Ammon's horn (tissue), 1 donor: ENCODE results near the gene RGS1.

Source experiments
- DNase-seq: peaks from one replicate; pipeline ENCODE4 v3.0.0-alpha.2; 2016; ENCODE audit warnings: low spot score

The RGS1 gene

DNA sequence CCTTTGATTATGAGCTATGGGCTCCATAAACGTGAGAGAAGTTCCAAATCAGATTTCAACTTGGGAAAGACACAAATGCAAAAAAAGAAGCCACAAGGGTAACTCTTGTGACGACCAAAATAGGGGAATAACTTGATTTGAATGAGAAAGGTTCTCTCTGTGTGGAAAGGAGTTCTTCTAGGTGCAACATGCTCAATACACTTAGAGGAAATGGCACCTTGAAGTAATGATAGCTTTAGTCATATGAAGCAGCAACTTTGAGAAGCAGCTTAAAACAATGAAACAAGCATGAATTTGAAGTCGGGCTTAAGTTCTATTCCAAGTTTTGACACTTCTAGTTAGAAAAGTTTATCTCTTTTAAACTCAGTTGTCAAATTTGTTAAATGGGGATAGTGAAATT, 21.8 kb upstream of the RGS1 start:
- no peak for DNase-seq

- DNase-seq = no peak
Measured at GRCh38 chr1:192554904-192555303, 20.7 kb upstream of the RGS1 start.

GRCh38 chr1:192555399-192555798, 20.2 kb upstream of the RGS1 start:
- DNase-seq = no peak

DNA sequence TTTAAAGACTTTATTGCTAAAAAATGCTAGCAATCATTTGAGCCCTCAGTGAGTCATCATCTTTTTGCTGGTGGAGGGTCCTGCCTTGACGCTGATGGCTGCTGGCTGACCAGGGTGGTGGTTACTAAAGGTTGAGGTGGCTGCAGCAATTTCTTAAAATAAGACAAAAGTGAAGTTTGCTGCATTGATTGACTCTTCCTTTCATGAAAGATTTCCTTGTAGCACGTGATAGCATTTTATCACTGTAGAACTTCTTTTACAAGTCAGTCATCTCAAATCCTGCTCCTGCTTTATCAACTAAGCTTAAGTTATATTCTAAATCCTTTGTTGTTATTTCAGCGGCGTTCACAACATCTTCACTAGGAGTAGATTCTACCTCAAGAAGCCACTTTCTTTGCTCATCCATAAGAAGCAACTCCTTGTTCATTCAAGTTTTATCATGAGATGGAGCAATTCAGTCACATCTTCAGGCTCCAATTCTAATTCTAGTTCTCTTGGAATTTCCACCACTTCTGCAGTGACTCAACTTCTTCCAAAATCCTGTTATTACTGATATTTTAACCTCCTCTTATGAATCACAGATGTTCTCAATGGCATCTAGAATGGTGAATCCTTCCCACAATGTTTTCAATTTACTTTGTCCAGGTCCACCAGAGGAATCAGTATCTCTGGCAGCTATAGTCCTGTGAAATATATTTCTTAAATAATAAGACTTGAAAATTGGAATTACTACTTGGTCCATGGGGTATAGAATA, 17.6 kb upstream of the RGS1 start:
- no peak for DNase-seq

DNA sequence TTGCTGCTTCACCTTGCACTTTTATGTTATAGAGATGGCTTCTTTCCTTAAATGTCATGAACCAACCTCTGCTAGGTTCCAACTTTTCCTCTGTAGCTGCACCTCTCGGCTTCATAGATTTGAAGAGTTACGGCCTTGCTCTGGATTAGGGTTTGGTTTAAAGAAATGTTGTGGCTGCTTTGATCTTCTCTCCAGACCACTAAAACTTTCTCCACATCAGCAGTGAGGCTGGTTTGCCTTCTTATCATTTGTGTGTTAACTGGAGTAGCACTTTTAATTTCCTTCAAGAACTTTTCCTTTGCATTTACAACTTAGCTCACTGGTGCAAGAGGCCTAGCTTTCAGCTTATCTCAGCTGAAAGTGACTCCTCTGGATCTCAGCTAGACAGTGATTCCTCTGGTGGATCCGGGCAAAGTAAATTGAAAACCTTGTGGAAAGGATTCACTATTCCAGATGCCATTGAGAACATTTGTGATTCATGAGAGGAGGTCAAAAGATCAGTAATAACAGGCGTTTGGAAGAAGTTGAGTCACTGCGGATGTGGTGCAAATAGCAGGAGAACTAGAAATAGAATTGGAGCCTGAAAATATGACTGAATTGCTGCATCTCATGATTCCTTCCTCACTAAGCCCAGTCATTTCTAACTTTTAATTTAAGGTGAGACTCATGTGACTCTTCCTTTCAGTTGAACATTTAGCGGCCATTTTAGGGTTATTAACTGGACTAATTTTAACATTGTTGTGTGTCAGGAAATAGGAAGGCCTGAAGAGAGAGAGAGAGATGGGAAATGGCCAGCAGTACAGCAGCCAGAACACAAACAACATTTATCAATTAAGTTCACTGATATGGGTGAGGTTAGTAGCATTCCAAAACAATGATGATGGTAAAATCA, 16.2 kb upstream of the RGS1 start:
- no peak for DNase-seq

- no peak for DNase-seq
Measured at GRCh38 chr1:192561301-192561700, 14.3 kb upstream of the RGS1 start.

DNA sequence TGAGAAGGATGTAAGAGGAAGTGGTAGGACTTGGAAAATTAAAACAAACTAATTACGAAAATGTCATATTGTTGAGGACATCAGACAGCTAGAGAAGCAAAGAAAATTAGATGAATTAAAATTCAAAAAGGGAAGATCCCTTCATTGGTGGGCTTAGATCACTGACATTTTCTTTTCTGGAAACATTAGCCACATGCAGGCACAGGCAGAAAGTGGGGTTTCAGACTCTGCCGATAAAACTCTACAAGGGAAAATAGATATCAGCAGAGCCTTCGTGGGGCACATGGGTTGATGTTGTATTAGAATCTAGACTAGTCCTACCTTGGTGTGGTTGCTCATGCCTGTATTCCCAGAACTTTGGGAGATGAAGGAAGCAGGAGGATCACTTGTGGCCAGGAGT, 12.4 kb upstream of the RGS1 start:
- no peak for DNase-seq

DNA sequence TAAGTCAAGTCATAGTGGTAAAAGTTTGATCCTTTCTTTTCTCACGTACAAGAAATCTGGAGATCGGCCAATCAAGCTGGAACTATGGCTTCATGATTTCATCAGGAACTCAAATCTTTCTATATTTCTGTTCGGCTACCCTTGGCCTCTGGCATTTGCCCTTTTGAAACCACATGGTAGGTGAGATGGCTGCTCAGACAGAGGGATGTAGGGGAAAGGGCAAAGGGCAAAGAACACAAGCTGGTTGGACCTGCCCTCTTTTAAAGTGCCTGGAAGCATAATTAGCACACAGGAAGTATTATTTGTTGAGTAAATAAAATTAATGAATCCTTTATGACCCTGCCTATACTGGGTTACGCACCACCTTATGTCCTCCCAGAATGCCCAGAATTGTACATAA, 11.5 kb upstream of the RGS1 start:
- DNase-seq = no peak

GRCh38 chr1:192565946-192566345, 9.6 kb upstream of the RGS1 start:
- no peak for DNase-seq

- no peak for DNase-seq
Measured at GRCh38 chr1:192566657-192567056, 8.9 kb upstream of the RGS1 start.

DNA sequence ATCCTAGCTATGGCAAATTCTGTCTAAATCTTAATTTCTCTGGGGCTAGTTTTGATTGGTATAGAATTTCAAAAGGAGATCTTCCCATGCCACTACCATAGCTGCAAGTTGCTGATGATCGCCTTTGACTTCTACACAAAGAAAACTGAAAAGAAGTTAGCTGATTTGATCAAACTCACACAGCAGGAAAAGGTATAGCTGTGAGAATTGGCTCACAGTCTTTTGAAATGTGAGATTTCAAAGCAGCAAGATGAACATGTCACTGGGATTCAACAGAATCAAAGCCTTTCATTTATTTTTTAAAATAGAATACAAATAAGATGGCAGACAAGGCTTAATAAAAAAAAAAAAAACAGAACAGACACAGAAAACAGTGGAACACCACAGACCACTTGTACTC, 7.5 kb upstream of the RGS1 start:
- no peak for DNase-seq

DNA sequence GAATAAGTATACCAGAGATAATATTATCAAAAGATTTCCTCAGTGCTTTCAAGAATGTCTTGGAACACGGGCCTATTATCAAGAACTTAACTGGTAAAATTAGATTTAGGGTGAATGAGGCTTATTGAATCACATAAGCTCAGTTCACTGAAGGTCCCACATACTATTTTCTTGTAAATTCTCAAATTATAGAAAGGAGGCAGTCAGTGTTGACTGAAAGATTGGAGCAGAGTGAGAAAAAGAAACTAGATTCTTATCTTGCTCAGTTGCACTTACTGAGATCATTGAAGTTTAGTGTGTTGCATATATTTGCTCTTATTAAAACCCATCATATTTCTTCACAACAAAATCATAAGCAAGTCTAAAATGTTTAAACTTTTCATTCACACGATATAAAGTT, 3.9 kb upstream of the RGS1 start:
- no peak for DNase-seq

- DNase-seq = no peak
Measured at GRCh38 chr1:192573499-192573898, 2.1 kb upstream of the RGS1 start.

DNA sequence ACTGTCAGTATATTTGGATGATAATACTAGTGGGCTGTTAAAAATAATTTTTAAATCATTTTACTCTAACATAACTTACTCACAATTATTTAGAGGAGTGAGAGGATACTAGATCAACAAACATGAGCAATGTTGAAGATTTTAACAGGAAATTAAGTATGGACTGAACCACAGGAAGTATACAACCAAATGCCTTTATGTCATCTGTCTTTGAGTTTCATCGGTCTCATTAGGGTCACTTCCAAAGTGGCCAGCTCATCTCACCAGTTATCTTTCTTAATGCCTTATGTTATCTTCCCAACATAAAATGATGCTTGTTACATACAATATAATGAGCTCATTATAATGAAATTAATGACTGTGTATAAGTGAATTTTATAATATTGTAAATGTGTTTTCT, 1.5 kb upstream of the RGS1 start:
- DNase-seq = no peak

- no peak for DNase-seq
Measured at GRCh38 chr1:192576190-192577144, 894 bp downstream of the RGS1 start.

DNA sequence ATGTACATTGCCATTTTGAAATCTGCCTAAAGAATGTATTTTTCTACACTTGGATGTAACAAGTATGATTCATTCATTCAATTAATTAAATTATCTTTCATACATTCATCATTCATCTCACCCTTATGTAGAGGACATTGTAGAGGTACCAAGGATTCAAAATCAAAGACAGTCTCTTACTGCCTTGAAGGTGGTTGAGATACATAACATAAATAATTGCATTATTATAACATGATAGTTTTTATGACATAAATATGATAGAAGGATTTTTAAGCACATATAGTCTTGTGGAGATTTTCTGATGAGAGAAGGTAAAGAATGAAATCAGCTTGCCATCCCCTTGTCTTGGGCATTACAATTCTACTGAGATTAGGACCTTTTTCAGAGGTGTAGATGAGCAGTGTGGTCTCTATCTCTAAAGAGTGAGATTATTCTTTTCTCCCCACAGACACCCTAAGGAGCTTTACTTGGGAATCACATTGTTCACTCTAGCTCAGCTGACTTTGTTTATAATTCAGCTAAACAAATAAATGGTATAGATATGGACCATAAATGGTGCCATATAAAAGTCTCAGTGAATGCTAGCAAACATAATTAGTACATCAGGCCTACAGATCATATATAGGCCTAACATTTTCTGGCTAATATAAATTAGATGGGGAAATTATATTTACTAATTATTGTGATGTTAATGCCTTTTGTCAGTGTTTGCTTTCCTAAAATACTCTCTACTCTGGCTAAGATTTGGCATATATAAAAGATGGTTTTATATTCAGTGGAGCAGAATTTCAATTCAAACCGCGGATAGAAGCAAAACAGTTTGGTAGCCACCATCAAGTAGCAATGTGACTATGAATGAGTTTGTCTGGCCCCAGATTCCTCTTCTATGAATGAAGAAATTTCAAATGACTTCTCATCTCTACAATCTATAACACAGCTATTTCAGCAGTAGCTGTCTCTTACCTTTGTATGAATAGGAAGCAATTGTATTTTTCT, 1.9 kb downstream of the RGS1 start:
- DNase-seq = no peak

GRCh38 chr1:192578144-192578909, 2.8 kb downstream of the RGS1 start:
- DNase-seq = no peak

DNA sequence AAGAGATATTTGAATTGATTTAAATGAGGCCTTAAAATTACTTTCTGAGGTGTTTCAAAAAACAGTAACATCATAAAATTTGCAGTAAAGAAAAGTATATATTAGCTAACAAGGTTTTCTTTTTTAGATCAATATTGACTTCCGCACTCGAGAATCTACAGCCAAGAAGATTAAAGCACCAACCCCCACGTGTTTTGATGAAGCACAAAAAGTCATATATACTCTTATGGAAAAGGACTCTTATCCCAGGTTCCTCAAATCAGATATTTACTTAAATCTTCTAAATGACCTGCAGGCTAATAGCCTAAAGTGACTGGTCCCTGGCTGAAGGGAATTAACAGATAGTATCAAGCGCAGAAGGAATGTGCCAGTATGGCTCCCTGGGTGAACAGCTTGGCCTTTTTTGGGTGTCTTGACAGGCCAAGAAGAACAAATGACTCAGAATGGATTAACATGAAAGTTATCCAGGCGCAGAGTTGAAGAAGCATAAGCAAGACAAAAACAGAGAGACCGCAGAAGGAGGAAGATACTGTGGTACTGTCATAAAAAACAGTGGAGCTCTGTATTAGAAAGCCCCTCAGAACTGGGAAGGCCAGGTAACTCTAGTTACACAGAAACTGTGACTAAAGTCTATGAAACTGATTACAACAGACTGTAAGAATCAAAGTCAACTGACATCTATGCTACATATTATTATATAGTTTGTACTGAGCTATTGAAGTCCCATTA, 3.6 kb downstream of the RGS1 start:
- no peak for DNase-seq

GRCh38 chr1:192580351-192580962, 4.9 kb downstream of the RGS1 start:
- peak; percentile 45 for DNase-seq
